Measurements from ENCODE around the gene PLXDC2.

Gene PLXDC2

GRCh38 chr10:19888061-19888660 lies 71.9 kb downstream of the PLXDC2 start:
- Histone ChIP-seq H3K36me3 (no peaks in the 10 kb centered on the region), H3K27me3 (no peaks in the 10 kb centered on the region), H3K9me3 (no peaks in the 10 kb centered on the region), H3K4me1 (peaks cover 0 to 39% (median 15%) of the 10 kb centered on the region in 4 donors), H3K27ac (no peak overlapping the region), H3K4me3 (no peak overlapping the region)
- intact Hi-C loops (cut with DNase I; ENCODE audit: low total_unique reads) = no loop called here
- DNase-seq = no peak
- TF ChIP-seq CTCF (IDR thresholded peaks at IDR 0.05) = no peak

GRCh38 chr10:19889256-19889655 lies 73.0 kb downstream of the PLXDC2 start:
- no peak for DNase-seq
- no peak for TF ChIP-seq CTCF (IDR thresholded peaks at IDR 0.05)
- Histone ChIP-seq H3K9me3 (no peaks in the 10 kb centered on the region), H3K4me1 (peaks cover 0 to 48% (median 15%) of the 10 kb centered on the region in 4 donors), H3K27ac (peak overlapping the region in 1 of 2 donors; percentile 0), H3K27me3 (no peaks in the 10 kb centered on the region), H3K4me3 (no peak overlapping the region), H3K36me3 (no peaks in the 10 kb centered on the region)
- intact Hi-C loops (cut with DNase I; ENCODE audit: low total_unique reads) = no loop called here

DNA sequence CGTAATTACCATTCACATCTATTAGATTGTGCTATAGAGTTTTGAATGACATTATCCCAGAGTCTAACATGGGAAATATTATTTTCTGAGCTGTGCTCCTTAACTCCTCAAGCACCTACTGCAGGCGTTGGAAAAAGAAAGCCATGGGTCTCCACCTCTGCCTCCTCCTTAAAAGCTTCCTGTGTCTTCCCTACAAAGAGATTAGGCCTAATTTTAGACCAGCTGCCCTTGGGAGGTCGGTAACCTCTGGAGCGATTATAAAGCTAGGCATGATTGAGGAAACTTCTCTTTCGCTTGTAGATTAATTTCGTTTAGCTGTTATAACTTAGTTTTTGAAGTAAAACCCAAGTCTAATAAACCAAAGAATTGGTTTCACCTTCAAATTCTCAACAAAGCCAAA lies 75.2 kb downstream of the PLXDC2 start:
- no peaks in the 10 kb centered on the region for H3K9me3 ChIP-seq
- no peak overlapping the region for H3K4me3 ChIP-seq
- H3K27ac ChIP-seq = no peak overlapping the region
- peaks cover 0 to 51% (median 15%) of the 10 kb centered on the region in 4 donors for H3K4me1 ChIP-seq
- TF ChIP-seq CTCF (IDR thresholded peaks at IDR 0.05) = no peak
- H3K27me3 ChIP-seq = no peaks in the 10 kb centered on the region
- DNase-seq = no peak
- intact Hi-C loops (cut with DNase I; ENCODE audit: low total_unique reads) = no loop called here
- H3K36me3 ChIP-seq = no peaks in the 10 kb centered on the region

DNA sequence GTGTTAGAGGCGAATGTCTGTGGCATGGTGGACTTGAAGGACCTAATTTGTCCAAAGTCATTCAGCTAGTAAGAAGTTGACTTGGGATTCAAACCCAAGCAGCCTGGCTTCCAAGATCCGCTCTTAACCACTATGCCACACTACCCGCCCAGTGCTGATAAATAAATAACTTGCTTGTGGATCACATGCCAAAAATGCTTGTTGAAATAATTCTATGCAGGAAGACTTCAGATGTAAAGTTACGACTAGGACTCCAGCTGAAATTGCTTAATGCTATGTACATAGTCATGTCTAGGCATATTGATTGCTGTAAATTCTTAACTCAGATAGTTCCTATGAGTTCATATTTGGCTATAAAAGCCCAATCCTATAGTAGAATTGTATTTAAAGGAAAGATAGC lies 76.0 kb downstream of the PLXDC2 start:
- no peaks in the 10 kb centered on the region for H3K9me3 ChIP-seq
- DNase-seq = no peak
- TF ChIP-seq CTCF (IDR thresholded peaks at IDR 0.05) = no peak
- H3K4me3 ChIP-seq = no peak overlapping the region
- H3K27me3 ChIP-seq = no peaks in the 10 kb centered on the region
- H3K36me3 ChIP-seq = no peaks in the 10 kb centered on the region
- no peak overlapping the region for H3K27ac ChIP-seq
- intact Hi-C loops (cut with DNase I; ENCODE audit: low total_unique reads) = no loop called here
- peaks cover 0 to 48% (median 15%) of the 10 kb centered on the region in 4 donors for H3K4me1 ChIP-seq

GRCh38 chr10:19892677-19893076 lies 76.4 kb downstream of the PLXDC2 start:
- DNase-seq = no peak
- H3K36me3 ChIP-seq = no peaks in the 10 kb centered on the region
- H3K4me1 ChIP-seq = peaks cover 0 to 46% (median 15%) of the 10 kb centered on the region in 4 donors
- TF ChIP-seq CTCF (IDR thresholded peaks at IDR 0.05) = no peak
- no peak overlapping the region for H3K4me3 ChIP-seq
- intact Hi-C loops (cut with DNase I; ENCODE audit: low total_unique reads) = no loop called here
- H3K27me3 ChIP-seq = no peaks in the 10 kb centered on the region
- H3K9me3 ChIP-seq = no peaks in the 10 kb centered on the region
- no peak overlapping the region for H3K27ac ChIP-seq

GRCh38 chr10:19895500-19895899 lies 79.3 kb downstream of the PLXDC2 start:
- DNase-seq = no peak
- Histone ChIP-seq H3K9me3 (no peaks in the 10 kb centered on the region), H3K27me3 (no peaks in the 10 kb centered on the region), H3K4me3 (no peak overlapping the region), H3K36me3 (no peaks in the 10 kb centered on the region), H3K4me1 (peaks cover 0 to 20% (median 5%) of the 10 kb centered on the region in 4 donors), H3K27ac (no peak overlapping the region)
- TF ChIP-seq CTCF (IDR thresholded peaks at IDR 0.05) = no peak
- intact Hi-C loops (cut with DNase I; ENCODE audit: low total_unique reads) = no loop called here

Data from tibial artery (tissue), 4 donors.